Liver (tissue), 9 donors: ENCODE measurements around the gene RAB44. TPM values are rescaled to one million over a fixed set of nuclear protein-coding genes. Genes with fewer than 3 reads are reported as not detected.

Experiments
- DNase-seq: peaks from one replicate; pipeline ENCODE4 v3.0.0-alpha.2; 2017; ENCODE audit warnings: low spot score
- H3K27ac ChIP-seq, 2 donors: one replicate each; pipeline ENCODE4 v1.7.0; 2013; ENCODE audit warnings: inconsistent platforms in 2 of 2, low read length in 2 of 2, control low read depth in 1 of 2, low read depth in 1 of 2, mild to moderate bottlenecking in 1 of 2
- H3K27me3 ChIP-seq, 4 donors: one replicate each; pipeline versions ENCODE4 v1.6.1 to v1.7.0; 2013; ENCODE audit warnings: low read length in 3 of 4, inconsistent platforms in 1 of 4, mild to moderate bottlenecking in 1 of 4, moderate library complexity in 1 of 4; ENCODE audit not compliant: control insufficient read depth in 4 of 4, insufficient read depth in 4 of 4
- H3K36me3 ChIP-seq, 4 donors: one replicate each; pipeline versions ENCODE4 v1.6.1 to v1.7.0; 2013; ENCODE audit warnings: low read length in 3 of 4, mild to moderate bottlenecking in 3 of 4, low read depth in 1 of 4, moderate library complexity in 1 of 4; ENCODE audit not compliant: control insufficient read depth in 4 of 4, insufficient read depth in 3 of 4
- H3K4me1 ChIP-seq, 4 donors: one replicate each; pipeline versions ENCODE4 v1.6.1 to v1.7.0; 2013; ENCODE audit warnings: low read length in 3 of 4, mild to moderate bottlenecking in 3 of 4, moderate library complexity in 1 of 4; ENCODE audit not compliant: control insufficient read depth in 4 of 4, insufficient read depth in 4 of 4
- H3K4me3 ChIP-seq, 3 donors: one replicate each; pipeline versions ENCODE4 v1.6.1 to v1.7.0; 2013; ENCODE audit warnings: low read length in 3 of 3, control low read depth in 1 of 3, low read depth in 1 of 3, mild to moderate bottlenecking in 1 of 3
- H3K9ac ChIP-seq, 2 donors: one replicate each; pipeline ENCODE4 v1.7.0; 2013; ENCODE audit warnings: low read length in 2 of 2, mild to moderate bottlenecking in 2 of 2, moderate library complexity in 2 of 2, control low read depth in 1 of 2, low read depth in 1 of 2
- H3K9me3 ChIP-seq, 4 donors: one replicate each; pipeline versions ENCODE4 v1.6.1 to v1.7.0; 2013; ENCODE audit warnings: low read length in 3 of 4; ENCODE audit not compliant: control insufficient read depth in 4 of 4
- CTCF ChIP-seq: fragments of 150-350 bp; IDR thresholded peaks from 2 replicates; pipeline ENCODE4 v1.5.1; 2017; ENCODE audit warnings: improper control_type of control experiment, low read depth, low read length; ENCODE audit not compliant: missing input control
- FOXA1 ChIP-seq: IDR thresholded peaks from 2 replicates; pipeline ENCODE4 v1.6.1; 2016; ENCODE audit warnings: antibody characterized with exemption
- FOXA2 ChIP-seq: IDR thresholded peaks from 2 replicates; pipeline ENCODE4 v1.6.1; 2016; ENCODE audit warnings: antibody characterized with exemption
- GABPA ChIP-seq, 2 donors: IDR thresholded peaks in 1 of 2; conservative IDR thresholded peaks in 1 of 2; 2 replicates each; pipeline ENCODE4 v1.6.1; 2016; ENCODE audit warnings: antibody characterized with exemption in 2 of 2, mild to moderate bottlenecking in 1 of 2, moderate library complexity in 1 of 2
- HNF4A ChIP-seq, 2 donors: conservative IDR thresholded peaks; 2 replicates each; pipeline ENCODE4 v1.6.1; 2016; ENCODE audit warnings: antibody characterized with exemption in 2 of 2, mild to moderate bottlenecking in 2 of 2
- NR2F2 ChIP-seq: IDR thresholded peaks from 2 replicates; pipeline ENCODE4 v1.6.1; 2016; ENCODE audit warnings: antibody characterized with exemption
- RXRA ChIP-seq, 2 donors: IDR thresholded peaks; 2 replicates each; pipeline ENCODE4 v1.6.1; 2017 to 2018; ENCODE audit warnings: antibody characterized with exemption in 2 of 2, mild to moderate bottlenecking in 1 of 2
- SP1 ChIP-seq: IDR thresholded peaks from 2 replicates; pipeline ENCODE4 v1.6.1; 2018; ENCODE audit warnings: antibody characterized with exemption, mild to moderate bottlenecking
- ZBTB33 ChIP-seq: IDR thresholded peaks from 2 replicates; pipeline ENCODE4 v1.6.1; 2016; ENCODE audit warnings: antibody characterized with exemption
- WGBS: extraction: QIAGEN DNeasy Blood & Tissue Kit; methylation state at CpG from one replicate; pipeline ENCODE4 v1.1.7; 2013; 5-methylcytosine and 5-hydroxymethylcytosine counted together
- polyA plus RNA-seq, 2 donors: library from polyadenylated mRNA; stranded (reverse) in 1 of 2; unstranded in 1 of 2; fragments of 200-250 nt in 1 of 2; fragments of >200 nt in 1 of 2; fragmentation: Nextera tagmentation in 1 of 2; extraction: Ambion mirVana in 1 of 2; gene quantifications; one replicate each; pipeline versions ENCODE4 v1.2.1 to v1.2.3, GENCODE V29; 2013 to 2015
- total RNA-seq, 2 donors: library from RNA; depleted of rRNA; stranded (reverse); fragments of >200 nt; gene quantifications; one replicate each; pipeline ENCODE4 v1.2.3, GENCODE V29; 2014
- TF ChIP-seq, protein P1 (sequence below): IDR thresholded peaks from 2 replicates; pipeline ENCODE4 v1.6.1; 2016; ENCODE audit warnings: antibody characterized with exemption, mild to moderate bottlenecking
- TF ChIP-seq, protein P2 (sequence below): IDR thresholded peaks from 2 replicates; pipeline ENCODE4 v1.6.1; 2016; ENCODE audit warnings: antibody characterized with exemption
- donor health status: healthy.
- donor health status: healthy.
- donor health status: healthy.
- donor health status: healthy.
- donor health status: healthy.

RAB44 gene
- total and polyA plus RNA-seq, 4 donors = 0.02 to 1.3 (median 0.08) TPM; not detected in 1

DNA sequence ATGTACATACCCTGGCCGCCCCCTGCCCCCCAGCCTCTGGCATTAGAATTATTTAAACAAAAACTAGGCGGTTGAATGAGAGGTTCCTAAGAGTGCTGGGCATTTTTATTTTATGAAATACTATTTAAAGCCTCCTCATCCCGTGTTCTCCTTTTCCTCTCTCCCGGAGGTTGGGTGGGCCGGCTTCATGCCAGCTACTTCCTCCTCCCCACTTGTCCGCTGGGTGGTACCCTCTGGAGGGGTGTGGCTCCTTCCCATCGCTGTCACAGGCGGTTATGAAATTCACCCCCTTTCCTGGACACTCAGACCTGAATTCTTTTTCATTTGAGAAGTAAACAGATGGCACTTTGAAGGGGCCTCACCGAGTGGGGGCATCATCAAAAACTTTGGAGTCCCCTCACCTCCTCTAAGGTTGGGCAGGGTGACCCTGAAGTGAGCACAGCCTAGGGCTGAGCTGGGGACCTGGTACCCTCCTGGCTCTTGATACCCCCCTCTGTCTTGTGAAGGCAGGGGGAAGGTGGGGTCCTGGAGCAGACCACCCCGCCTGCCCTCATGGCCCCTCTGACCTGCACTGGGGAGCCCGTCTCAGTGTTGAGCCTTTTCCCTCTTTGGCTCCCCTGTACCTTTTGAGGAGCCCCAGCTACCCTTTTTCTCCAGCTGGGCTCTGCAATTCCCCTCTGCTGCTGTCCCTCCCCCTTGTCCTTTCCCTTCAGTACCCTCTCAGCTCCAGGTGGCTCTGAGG, 11.5 kb upstream of the RAB44 start:
- 80% methylated on average over 11 of the region's 11 CpGs for WGBS
- Histone ChIP-seq H3K4me1 (peaks cover 14 to 33% (median 24%) of the 10 kb centered on the region in 4 donors), H3K9ac (no peak overlapping the region), H3K27me3 (peaks cover 0 to 3% (median 0%) of the 10 kb centered on the region in 4 donors), H3K4me3 (no peak overlapping the region), H3K9me3 (no peaks in the 10 kb centered on the region), H3K36me3 (peaks cover 14 to 31% (median 22%) of the 10 kb centered on the region in 4 donors), H3K27ac (no peak overlapping the region)
- no peak for DNase-seq
- TF ChIP-seq FOXA1 = no peak
- TF ChIP-seq CTCF = no peak
- TF ChIP-seq SP1 = no peak

DNA sequence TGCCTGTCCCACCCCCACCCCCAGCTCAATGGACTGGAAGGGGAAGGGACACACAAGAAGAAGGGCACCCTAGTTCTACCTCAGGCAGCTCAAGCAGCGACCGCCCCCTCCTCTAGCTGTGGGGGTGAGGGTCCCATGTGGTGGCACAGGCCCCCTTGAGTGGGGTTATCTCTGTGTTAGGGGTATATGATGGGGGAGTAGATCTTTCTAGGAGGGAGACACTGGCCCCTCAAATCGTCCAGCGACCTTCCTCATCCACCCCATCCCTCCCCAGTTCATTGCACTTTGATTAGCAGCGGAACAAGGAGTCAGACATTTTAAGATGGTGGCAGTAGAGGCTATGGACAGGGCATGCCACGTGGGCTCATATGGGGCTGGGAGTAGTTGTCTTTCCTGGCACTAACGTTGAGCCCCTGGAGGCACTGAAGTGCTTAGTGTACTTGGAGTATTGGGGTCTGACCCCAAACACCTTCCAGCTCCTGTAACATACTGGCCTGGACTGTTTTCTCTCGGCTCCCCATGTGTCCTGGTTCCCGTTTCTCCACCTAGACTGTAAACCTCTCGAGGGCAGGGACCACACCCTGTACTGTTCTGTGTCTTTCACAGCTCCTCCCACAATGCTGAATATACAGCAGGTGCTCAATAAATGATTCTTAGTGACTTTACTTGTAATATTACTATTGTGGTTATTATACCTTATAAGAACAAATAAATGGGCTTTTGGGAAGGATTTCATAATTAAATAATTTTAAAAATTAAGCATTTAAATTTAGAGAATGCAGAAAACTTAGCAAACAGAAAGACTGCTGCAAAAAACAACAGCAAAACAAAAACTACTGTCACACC, 10.7 kb upstream of the RAB44 start:
- Histone ChIP-seq H3K4me3 (no peak overlapping the region), H3K4me1 (peaks cover 12 to 29% (median 21%) of the 10 kb centered on the region in 4 donors), H3K9ac (no peak overlapping the region), H3K9me3 (no peaks in the 10 kb centered on the region), H3K36me3 (peaks cover 14 to 31% (median 22%) of the 10 kb centered on the region in 4 donors), H3K27ac (no peak overlapping the region), H3K27me3 (peaks cover 0 to 5% (median 0%) of the 10 kb centered on the region in 4 donors)
- WGBS = 95% methylated on average over 10 of the region's 10 CpGs
- no peak for DNase-seq
- no peak for TF ChIP-seq FOXA1
- TF ChIP-seq HNF4A (conservative IDR thresholded peaks at IDR 0.05) = no peak
- no peak for TF ChIP-seq RXRA (IDR thresholded peaks at IDR 0.05)
- TF ChIP-seq CTCF = no peak
- no peak for TF ChIP-seq NR2F2
- TF ChIP-seq, protein P1, sequence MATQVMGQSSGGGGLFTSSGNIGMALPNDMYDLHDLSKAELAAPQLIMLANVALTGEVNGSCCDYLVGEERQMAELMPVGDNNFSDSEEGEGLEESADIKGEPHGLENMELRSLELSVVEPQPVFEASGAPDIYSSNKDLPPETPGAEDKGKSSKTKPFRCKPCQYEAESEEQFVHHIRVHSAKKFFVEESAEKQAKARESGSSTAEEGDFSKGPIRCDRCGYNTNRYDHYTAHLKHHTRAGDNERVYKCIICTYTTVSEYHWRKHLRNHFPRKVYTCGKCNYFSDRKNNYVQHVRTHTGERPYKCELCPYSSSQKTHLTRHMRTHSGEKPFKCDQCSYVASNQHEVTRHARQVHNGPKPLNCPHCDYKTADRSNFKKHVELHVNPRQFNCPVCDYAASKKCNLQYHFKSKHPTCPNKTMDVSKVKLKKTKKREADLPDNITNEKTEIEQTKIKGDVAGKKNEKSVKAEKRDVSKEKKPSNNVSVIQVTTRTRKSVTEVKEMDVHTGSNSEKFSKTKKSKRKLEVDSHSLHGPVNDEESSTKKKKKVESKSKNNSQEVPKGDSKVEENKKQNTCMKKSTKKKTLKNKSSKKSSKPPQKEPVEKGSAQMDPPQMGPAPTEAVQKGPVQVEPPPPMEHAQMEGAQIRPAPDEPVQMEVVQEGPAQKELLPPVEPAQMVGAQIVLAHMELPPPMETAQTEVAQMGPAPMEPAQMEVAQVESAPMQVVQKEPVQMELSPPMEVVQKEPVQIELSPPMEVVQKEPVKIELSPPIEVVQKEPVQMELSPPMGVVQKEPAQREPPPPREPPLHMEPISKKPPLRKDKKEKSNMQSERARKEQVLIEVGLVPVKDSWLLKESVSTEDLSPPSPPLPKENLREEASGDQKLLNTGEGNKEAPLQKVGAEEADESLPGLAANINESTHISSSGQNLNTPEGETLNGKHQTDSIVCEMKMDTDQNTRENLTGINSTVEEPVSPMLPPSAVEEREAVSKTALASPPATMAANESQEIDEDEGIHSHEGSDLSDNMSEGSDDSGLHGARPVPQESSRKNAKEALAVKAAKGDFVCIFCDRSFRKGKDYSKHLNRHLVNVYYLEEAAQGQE = no peak
- no peak for TF ChIP-seq GABPA (IDR thresholded peaks at IDR 0.05 in 1 of 2, conservative IDR thresholded peaks at IDR 0.05 in 1 of 2)
- TF ChIP-seq FOXA2 = no peak
- TF ChIP-seq, protein P2, sequence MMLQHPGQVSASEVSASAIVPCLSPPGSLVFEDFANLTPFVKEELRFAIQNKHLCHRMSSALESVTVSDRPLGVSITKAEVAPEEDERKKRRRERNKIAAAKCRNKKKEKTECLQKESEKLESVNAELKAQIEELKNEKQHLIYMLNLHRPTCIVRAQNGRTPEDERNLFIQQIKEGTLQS = no peak
- no peak for TF ChIP-seq ZBTB33
